ENCODE data around the gene SAE1.

DNA sequence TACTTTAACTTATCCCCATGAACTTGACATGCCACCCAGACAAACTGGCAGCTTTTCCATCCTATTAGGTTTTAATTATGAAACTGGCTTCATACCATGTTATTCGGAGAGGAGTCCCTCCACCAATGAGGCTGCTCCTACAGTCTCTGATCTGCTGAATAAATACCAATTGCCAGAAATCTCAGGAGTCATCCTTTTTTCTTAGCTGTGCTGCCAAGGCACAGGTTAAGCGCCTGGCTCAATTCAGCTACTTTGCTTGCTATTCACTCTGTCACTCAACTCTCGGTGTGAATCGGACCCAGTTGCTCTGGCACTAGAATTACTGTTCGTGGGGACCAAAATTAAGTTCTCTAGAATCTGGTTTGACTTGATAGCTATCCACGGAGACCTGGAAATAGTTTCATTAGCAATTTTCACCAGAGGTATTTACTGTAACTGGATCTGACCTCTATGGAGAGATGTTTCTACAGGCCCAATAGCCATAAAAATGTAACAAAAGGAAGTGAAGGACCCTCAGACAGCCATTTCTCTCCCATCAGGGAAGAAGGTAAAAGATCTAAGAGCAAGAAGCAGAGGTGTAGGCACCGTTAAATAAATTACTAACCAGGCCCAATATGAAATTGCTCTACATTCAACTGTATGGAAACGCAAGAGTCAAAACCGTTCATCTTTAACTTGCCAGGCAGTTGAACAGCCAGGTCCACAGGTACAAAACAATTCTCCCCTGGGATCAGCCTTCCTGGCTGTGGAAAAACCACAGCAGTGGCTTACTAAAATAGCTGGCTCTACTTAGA is 22.5 kb upstream of the SAE1 start:
- TF ChIP-seq, protein P1, sequence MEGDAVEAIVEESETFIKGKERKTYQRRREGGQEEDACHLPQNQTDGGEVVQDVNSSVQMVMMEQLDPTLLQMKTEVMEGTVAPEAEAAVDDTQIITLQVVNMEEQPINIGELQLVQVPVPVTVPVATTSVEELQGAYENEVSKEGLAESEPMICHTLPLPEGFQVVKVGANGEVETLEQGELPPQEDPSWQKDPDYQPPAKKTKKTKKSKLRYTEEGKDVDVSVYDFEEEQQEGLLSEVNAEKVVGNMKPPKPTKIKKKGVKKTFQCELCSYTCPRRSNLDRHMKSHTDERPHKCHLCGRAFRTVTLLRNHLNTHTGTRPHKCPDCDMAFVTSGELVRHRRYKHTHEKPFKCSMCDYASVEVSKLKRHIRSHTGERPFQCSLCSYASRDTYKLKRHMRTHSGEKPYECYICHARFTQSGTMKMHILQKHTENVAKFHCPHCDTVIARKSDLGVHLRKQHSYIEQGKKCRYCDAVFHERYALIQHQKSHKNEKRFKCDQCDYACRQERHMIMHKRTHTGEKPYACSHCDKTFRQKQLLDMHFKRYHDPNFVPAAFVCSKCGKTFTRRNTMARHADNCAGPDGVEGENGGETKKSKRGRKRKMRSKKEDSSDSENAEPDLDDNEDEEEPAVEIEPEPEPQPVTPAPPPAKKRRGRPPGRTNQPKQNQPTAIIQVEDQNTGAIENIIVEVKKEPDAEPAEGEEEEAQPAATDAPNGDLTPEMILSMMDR (conservative IDR thresholded peaks at IDR 0.05 in 1 of 2, IDR thresholded peaks at IDR 0.05 in 1 of 2; ENCODE audit: extremely low read depth in 1 of 2, insufficient read depth in 1 of 2, low read depth in 1 of 2, low read length in 2 of 2), result no peak
- no peak for TF ChIP-seq EZH2 (IDR thresholded peaks at IDR 0.05; ENCODE audit: borderline replicate concordance, low read length)

Measured in mammary epithelial cell (primary cell).